BJ (cell line): ENCODE results near the gene HSD3B1. TPM values are rescaled to one million over a fixed set of nuclear protein-coding genes. Genes with fewer than 3 reads are reported as not detected.
"Not testable (repeated sequence)": the region's sequence is repeated elsewhere in the genome, so short reads cannot be mapped to it uniquely, and the experiment has no call there.

Experiments
- CTCF ChIA-PET: fragments of 350-600 bp; formaldehyde crosslinking; extraction: SDS; loops from one replicate; lab custom pipeline; 2021; ENCODE audit warnings: antibody characterized with exemption, inconsistent platforms; lab: Yijun Ruan, JAX
- POLR2A ChIA-PET: fragments of 300-600 bp; sonication (Branson Sonifier 250); formaldehyde crosslinking; extraction: SDS; loops from one replicate; lab custom pipeline; 2021; ENCODE audit warnings: antibody characterized with exemption; lab: Charles Lee
- DNase-seq: peaks from one replicate; pipeline ENCODE4 v3.0.0-alpha.2; 2011; ENCODE audit warnings: low read depth
- H3K27me3 ChIP-seq: 2 replicates; pipeline ENCODE4 v1.6.0; 2011; ENCODE audit warnings: low read length; ENCODE audit not compliant: control insufficient read depth, insufficient read depth
- H3K36me3 ChIP-seq: 2 replicates; pipeline ENCODE4 v1.5.1; 2011; ENCODE audit warnings: low read length; ENCODE audit not compliant: control insufficient read depth, insufficient read depth
- H3K4me3 ChIP-seq: 2 replicates; pipeline ENCODE4 v1.5.1; 2011; ENCODE audit warnings: low read depth, mild to moderate bottlenecking, control low read depth, low read length
- polyA plus RNA-seq: library from polyadenylated mRNA; depleted of rRNA; stranded (reverse); fragments of >200 nt; gene quantifications from 2 replicates; pipeline ENCODE4 v1.2.3, GENCODE V29; 2011
- TF ChIP-seq, protein P1 (sequence below): IDR thresholded peaks from 2 replicates; pipeline ENCODE4 v1.5.1; 2011; ENCODE audit warnings: low read depth, mild to moderate bottlenecking, control low read depth, inconsistent platforms, low read length, moderate library complexity; ENCODE audit not compliant: insufficient read depth

HSD3B1 gene
- polyA plus RNA-seq, 1 experiment = not detected

DNA sequence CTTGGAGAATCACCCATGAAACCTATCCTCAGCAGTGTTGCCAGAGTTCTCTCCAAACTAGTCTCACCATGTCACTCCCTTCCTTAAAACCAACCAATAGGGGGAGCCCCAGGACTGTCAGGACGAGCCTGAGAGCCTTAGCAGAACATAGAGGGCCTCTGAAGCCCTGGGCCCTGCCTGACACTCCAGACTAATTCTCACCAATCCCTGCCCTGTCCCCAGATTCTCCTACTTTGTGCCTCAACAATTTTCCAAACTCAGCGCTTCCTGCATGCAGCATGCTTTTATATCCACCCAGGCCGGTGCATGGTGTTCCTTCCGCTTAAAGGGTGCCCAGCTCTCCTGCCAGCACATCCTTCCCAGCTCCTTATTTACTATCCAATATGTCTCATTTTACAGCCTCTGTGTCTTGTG lies 42.7 kb downstream of the HSD3B1 start:
- no peaks in the 10 kb centered on the region for H3K36me3 ChIP-seq
- ChIA-PET CTCF (interaction anchor here (0.9 to 1.3 kb wide), 4 partner anchors 9 to 22 kb away, joined by 3 to 5 read pairs (median 4); no protein-coding TSS in a partner anchor), POLR2A (no interaction called here)
- TF ChIP-seq, protein P1, sequence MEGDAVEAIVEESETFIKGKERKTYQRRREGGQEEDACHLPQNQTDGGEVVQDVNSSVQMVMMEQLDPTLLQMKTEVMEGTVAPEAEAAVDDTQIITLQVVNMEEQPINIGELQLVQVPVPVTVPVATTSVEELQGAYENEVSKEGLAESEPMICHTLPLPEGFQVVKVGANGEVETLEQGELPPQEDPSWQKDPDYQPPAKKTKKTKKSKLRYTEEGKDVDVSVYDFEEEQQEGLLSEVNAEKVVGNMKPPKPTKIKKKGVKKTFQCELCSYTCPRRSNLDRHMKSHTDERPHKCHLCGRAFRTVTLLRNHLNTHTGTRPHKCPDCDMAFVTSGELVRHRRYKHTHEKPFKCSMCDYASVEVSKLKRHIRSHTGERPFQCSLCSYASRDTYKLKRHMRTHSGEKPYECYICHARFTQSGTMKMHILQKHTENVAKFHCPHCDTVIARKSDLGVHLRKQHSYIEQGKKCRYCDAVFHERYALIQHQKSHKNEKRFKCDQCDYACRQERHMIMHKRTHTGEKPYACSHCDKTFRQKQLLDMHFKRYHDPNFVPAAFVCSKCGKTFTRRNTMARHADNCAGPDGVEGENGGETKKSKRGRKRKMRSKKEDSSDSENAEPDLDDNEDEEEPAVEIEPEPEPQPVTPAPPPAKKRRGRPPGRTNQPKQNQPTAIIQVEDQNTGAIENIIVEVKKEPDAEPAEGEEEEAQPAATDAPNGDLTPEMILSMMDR = peak; percentile 68
- H3K27me3 ChIP-seq = peaks cover 3% of the 10 kb centered on the region
- H3K4me3 ChIP-seq = no peak overlapping the region
- no peak for DNase-seq

DNA sequence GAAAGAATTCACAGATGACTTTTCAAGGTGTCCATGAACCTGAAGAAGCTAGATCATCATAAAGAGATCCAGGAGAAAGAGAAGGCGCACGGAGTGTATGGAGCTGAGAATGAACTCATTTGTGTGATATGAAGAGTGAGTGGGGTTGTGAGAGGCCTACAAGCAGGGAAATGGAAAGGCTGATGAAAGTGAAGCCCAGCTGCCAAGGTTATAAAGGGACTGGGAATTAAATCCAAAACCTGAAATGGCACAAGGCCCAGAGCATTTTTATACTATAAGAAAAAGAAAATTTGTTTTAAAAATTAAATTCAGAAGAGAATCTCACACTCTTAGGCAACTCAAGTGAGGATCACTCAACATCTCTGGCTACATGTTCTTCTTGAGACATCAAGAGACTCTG lies 43.4 kb downstream of the HSD3B1 start:
- Histone ChIP-seq H3K27me3 (peaks cover 3% of the 10 kb centered on the region), H3K4me3 (no peak overlapping the region), H3K36me3 (no peaks in the 10 kb centered on the region)
- TF ChIP-seq, protein P1 = no peak
- CTCF ChIA-PET = interaction anchor here (0.9 to 1.3 kb wide), 5 partner anchors 10 to 62 kb away, joined by 3 to 5 read pairs (median 3); no protein-coding TSS in a partner anchor
- POLR2A ChIA-PET = no interaction called here
- no peak for DNase-seq

DNA sequence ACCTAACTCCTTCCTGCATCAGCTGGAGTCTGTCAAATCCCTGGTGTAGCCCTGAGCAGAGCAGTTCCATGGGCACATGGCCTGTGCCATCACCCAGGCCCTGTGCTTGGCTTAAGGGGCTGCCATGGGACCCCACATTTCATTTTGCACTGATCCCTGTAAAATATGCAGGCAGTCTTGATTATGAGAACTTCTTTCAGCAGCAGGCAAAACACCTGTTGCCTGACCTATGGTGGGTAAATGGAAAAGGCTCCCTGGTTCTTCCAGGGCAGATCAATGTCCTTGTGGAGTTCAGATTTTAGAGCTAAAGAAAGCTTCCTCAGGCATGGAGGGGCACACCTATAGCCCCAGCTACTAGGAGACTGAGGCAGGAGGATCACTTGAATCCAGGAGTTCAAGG lies 44.2 kb downstream of the HSD3B1 start:
- H3K27me3 ChIP-seq = peaks cover 3% of the 10 kb centered on the region
- CTCF ChIA-PET = interaction anchor here (1.0 to 1.6 kb wide), 3 partner anchors 61 to 123 kb away, joined by 3 to 4 read pairs (median 3); no protein-coding TSS in a partner anchor
- no peaks in the 10 kb centered on the region for H3K36me3 ChIP-seq
- POLR2A ChIA-PET = no interaction called here
- DNase-seq = no peak
- TF ChIP-seq, protein P1 = no peak
- no peak overlapping the region for H3K4me3 ChIP-seq

DNA sequence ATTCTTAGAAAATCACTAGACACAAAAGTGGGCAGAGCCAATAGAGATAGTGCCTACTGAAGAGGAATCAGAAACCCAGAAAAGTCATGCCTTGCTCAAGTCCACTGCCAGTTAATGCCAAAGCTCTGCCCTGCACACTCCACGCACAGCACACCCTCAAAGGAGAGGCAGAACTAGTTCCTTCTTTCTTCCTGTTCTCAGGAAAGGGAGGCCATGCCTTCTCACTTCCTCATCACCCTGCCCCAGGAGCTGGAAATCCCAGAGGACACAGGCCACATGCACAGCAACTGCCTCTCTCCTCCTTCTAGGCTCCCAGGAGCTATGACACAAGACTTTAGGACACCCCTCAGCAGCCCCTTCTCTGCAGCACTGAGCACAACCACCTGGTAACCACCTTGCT lies 45.6 kb downstream of the HSD3B1 start:
- CTCF ChIA-PET = interaction anchor here (1.1 to 1.6 kb wide), 2 partner anchors 61 to 110 kb away, joined by 3 read pairs; no protein-coding TSS in a partner anchor
- H3K36me3 ChIP-seq, POLR2A ChIA-PET, H3K4me3 ChIP-seq, DNase-seq, H3K27me3 ChIP-seq: not testable (repeated sequence)

DNA sequence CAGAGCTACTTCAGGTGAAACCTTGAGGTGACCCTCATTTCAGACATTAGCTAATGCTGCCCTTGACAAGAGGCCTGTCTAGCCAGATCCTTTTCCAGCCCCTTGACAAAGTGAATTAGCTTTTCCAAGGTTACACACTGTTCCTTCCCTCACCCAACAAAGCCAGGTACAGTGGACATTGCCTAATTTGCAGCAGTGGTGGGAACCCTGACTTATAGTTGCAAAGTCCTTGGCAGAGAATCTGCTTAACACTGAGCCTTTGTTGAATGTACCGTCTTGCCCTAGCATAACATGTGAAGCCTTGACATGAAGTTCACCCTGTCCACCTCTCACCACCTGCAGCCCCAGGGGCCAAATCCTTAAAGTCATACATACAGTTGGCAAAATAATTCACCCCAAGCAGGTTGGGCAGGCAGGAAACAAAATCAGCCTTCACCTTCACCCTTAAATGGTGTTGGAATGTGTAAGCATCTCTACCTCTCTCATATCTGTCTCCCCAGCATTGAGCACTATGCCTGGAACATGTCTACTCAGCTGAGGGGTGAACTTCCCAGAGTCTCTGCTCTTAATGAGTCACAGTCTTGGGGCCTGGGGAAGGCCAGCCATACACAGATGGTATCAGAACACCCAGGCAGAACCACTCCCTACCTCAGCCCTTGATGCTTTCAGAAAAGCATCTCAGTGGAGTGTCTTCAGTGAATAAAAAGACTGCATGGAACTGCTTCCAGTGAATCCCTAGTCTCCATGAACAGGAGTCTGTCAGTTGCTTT lies 46.5 kb downstream of the HSD3B1 start:
- H3K27me3 ChIP-seq, DNase-seq, POLR2A ChIA-PET, H3K36me3 ChIP-seq, CTCF ChIA-PET, H3K4me3 ChIP-seq: not testable (repeated sequence)

DNA sequence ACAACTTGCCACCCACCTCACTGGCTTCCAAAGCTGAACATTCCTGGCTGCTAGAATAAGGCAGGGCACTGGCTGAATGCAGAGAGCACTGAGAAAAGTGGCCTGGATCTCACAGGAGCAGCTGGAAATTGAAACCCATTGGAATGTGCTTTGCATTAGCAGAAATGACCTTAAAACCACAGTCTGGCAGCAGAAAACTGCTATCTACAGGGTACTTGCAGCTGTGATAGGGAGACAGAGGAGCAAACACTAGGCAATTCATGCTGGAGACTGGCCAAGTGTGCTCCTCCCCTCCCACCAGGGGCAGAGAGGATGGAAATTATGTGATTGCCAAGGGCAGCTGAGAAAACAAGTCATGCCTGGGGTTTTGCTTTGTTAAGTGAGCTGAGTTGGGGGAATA lies 47.2 kb downstream of the HSD3B1 start:
- TF ChIP-seq, protein P1 = no peak
- H3K27me3 ChIP-seq = peaks cover 3% of the 10 kb centered on the region
- no peak for DNase-seq
- ChIA-PET CTCF (no interaction called here), POLR2A (no interaction called here)
- H3K36me3 ChIP-seq = no peaks in the 10 kb centered on the region
- H3K4me3 ChIP-seq = no peak overlapping the region
